Neural cell (in vitro differentiated cells): ENCODE measurements around the gene TRAPPC1. TPM values are rescaled to one million over a fixed set of nuclear protein-coding genes. Genes with fewer than 3 reads are reported as not detected.

Experiments used
- H2AFZ ChIP-seq: fragments of 200-600, 300-800 bp; sonication (generic), shearing (Covaris generic); 2 replicates; pipeline ENCODE4 v1.6.0; 2014; ENCODE audit warnings: low read depth, mild to moderate bottlenecking, antibody characterized with exemption, low read length, moderate library complexity
- H3F3A ChIP-seq: fragments of 200-600 bp; shearing (Covaris generic); 2 replicates; pipeline ENCODE4 v1.6.1; 2016; ENCODE audit warnings: mild to moderate bottlenecking, moderate library complexity, mixed read lengths, antibody characterized with exemption, low read length; ENCODE audit not compliant: insufficient read depth, poor library complexity, severe bottlenecking
- H3K27ac ChIP-seq: fragments of 200-600, 300-800 bp; sonication (generic), shearing (Covaris generic); 2 replicates; pipeline ENCODE4 v1.5.1; 2014; ENCODE audit warnings: mild to moderate bottlenecking, low read length, moderate library complexity
- H3K27me3 ChIP-seq: fragments of 300-800, 200-600 bp; sonication (generic), shearing (Covaris generic); 2 replicates; pipeline ENCODE4 v1.6.0; 2014; ENCODE audit warnings: mild to moderate bottlenecking, low read depth, low read length, moderate library complexity; ENCODE audit not compliant: insufficient read depth
- H3K36me3 ChIP-seq: fragments of 300-800, 200-600 bp; sonication (generic), shearing (Covaris generic); 2 replicates; pipeline ENCODE4 v1.5.1; 2014; ENCODE audit warnings: mild to moderate bottlenecking, antibody characterized with exemption, low read length, moderate library complexity; ENCODE audit not compliant: insufficient read depth
- H3K4me2 ChIP-seq: fragments of 300-800, 200-600 bp; sonication (generic), shearing (Covaris generic); 2 replicates; pipeline ENCODE4 v1.6.0; 2014; ENCODE audit warnings: mild to moderate bottlenecking, low read length
- H3K4me3 ChIP-seq: fragments of 300-800, 200-600 bp; sonication (generic), shearing (Covaris generic); 2 replicates; pipeline ENCODE4 v1.5.1; 2014; ENCODE audit warnings: mild to moderate bottlenecking, low read length, moderate library complexity
- H3K79me2 ChIP-seq: fragments of 200-600 bp; shearing (Covaris generic); replicated peaks from 2 replicates; pipeline ENCODE4 v1.6.0; 2014; ENCODE audit warnings: mild to moderate bottlenecking, low read length, moderate library complexity; ENCODE audit not compliant: insufficient read depth
- H3K9ac ChIP-seq: fragments of 300-800, 200-600 bp; sonication (generic), shearing (Covaris generic); 2 replicates; pipeline ENCODE4 v1.6.1; 2016; ENCODE audit warnings: mild to moderate bottlenecking, low read length, mixed read lengths
- H3K9me2 ChIP-seq: fragments of 200-600 bp; shearing (Covaris generic); 2 replicates; pipeline ENCODE4 v1.6.1; 2016; ENCODE audit warnings: mild to moderate bottlenecking, low read length, mixed read lengths; ENCODE audit not compliant: insufficient read depth
- H3K9me3 ChIP-seq: fragments of 200-600, 300-800 bp; sonication (generic), shearing (Covaris generic); 2 replicates; pipeline ENCODE4 v1.6.1; 2016; ENCODE audit warnings: mild to moderate bottlenecking, mixed run types, low read length, moderate library complexity, mixed read lengths
- H4K20me1 ChIP-seq: fragments of 200-600 bp; shearing (Covaris generic); 2 replicates; pipeline ENCODE4 v1.6.1; 2016; ENCODE audit warnings: mild to moderate bottlenecking, mixed run types; ENCODE audit not compliant: insufficient read depth
- EP300 ChIP-seq: fragments of 450-650 bp; conservative IDR thresholded peaks from 2 replicates; pipeline ENCODE4 v1.6.1; 2014; ENCODE audit warnings: antibody characterized with exemption, mild to moderate bottlenecking, moderate library complexity; ENCODE audit not compliant: poor library complexity, severe bottlenecking
- EZH2 ChIP-seq: fragments of 200-600, 300-800 bp; shearing (Covaris generic), sonication (generic); IDR thresholded peaks from 2 replicates; pipeline ENCODE4 v1.6.1; 2014; ENCODE audit warnings: antibody characterized with exemption, low read length, borderline replicate concordance, mild to moderate bottlenecking; ENCODE audit not compliant: insufficient read depth, poor library complexity, severe bottlenecking
- MXI1 ChIP-seq: fragments of 450-650 bp; conservative IDR thresholded peaks from 2 replicates; pipeline ENCODE4 v1.6.1; 2014; ENCODE audit warnings: antibody characterized with exemption, mild to moderate bottlenecking; ENCODE audit not compliant: poor library complexity, severe bottlenecking
- POLR2AphosphoS5 ChIP-seq: IDR thresholded peaks from 2 replicates; pipeline ENCODE4 v1.6.1; 2012
- RAD21 ChIP-seq: fragments of 450-650 bp; conservative IDR thresholded peaks from 2 replicates; pipeline ENCODE4 v1.6.1; 2014; ENCODE audit warnings: antibody characterized with exemption, mild to moderate bottlenecking, moderate library complexity
- SMC3 ChIP-seq: fragments of 450-650 bp; conservative IDR thresholded peaks from 2 replicates; pipeline ENCODE4 v1.6.1; 2014; ENCODE audit warnings: antibody characterized with exemption, mild to moderate bottlenecking, moderate library complexity; ENCODE audit not compliant: poor library complexity
- TAF1 ChIP-seq: IDR thresholded peaks from 2 replicates; pipeline ENCODE4 v1.6.1; 2012; ENCODE audit warnings: low read depth
- polyA plus RNA-seq: library from polyadenylated mRNA; depleted of rRNA; stranded (reverse); fragments of >200 nt; gene quantifications from 2 replicates; pipeline ENCODE4 v1.2.3, GENCODE V29; 2014
- TF ChIP-seq, protein P1 (sequence below): fragments of 450-650 bp; IDR thresholded peaks from 2 replicates; pipeline ENCODE4 v1.5.1; 2014; ENCODE audit warnings: antibody characterized with exemption, mild to moderate bottlenecking, moderate library complexity; ENCODE audit not compliant: poor library complexity, severe bottlenecking
- TF ChIP-seq, protein P2 (sequence below): IDR thresholded peaks from 2 replicates; pipeline ENCODE4 v1.6.1; 2012; ENCODE audit warnings: borderline replicate concordance

The TRAPPC1 gene
- polyA plus RNA-seq, 1 donor from 2014 or later, result 34.0 TPM

DNA sequence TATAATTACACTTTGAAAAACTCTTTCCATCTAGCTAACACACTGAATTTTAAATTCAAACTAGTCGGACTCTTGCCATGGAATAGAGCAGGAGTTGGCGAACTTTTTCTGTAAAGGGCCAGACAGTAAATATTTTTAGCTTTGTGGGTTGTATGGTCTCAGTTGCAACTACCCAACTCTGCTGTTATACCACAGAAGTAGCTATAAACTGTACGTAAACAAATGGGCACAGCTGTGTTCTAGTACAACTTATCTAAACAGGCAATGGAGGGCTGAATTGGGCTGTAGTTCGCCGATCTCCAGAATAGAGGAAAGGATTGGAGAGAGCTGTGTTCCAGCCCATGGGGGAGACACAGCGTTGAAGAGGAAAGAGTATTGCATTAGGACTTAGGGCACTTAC, 9.0 kb upstream of the TRAPPC1 start:
- Histone ChIP-seq H3K4me2 (no peak overlapping the region), H2AFZ (no peak overlapping the region), H3K4me3 (no peak overlapping the region)

DNA sequence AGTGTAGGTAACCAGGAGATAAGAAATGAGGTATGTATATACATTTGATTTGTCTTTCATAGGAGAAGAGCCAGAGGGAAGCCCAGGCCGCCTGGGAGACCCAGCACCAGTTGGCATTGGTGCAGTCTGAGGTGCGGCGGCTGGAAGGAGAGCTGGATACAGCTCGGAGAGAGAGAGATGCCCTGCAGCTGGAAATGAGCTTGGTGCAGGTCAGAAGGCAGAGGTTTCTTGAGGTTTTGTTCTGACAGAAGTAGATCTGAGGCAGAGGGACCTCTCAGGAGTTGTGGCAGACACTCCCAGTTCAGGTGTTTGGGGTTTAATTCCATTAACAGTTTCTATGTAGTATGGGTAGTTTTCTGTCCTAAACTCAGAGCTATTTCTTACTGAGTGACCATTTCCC, 8.3 kb upstream of the TRAPPC1 start:
- Histone ChIP-seq H3K4me3 (no peak overlapping the region), H4K20me1 (no peaks in the 10 kb centered on the region), H2AFZ (no peak overlapping the region), H3K9me2 (no peaks in the 10 kb centered on the region), H3K27ac (no peak overlapping the region), H3K9me3 (no peaks in the 10 kb centered on the region), H3K4me2 (no peak overlapping the region), H3F3A (no peaks in the 10 kb centered on the region), H3K9ac (no peak overlapping the region), H3K36me3 (peaks cover 13% of the 10 kb centered on the region), H3K27me3 (no peaks in the 10 kb centered on the region), H3K79me2 (no peaks in the 10 kb centered on the region)
- no peak for TF ChIP-seq MXI1
- TF ChIP-seq EP300, result no peak
- no peak for TF ChIP-seq POLR2AphosphoS5
- no peak for TF ChIP-seq RAD21
- TF ChIP-seq, protein P1, sequence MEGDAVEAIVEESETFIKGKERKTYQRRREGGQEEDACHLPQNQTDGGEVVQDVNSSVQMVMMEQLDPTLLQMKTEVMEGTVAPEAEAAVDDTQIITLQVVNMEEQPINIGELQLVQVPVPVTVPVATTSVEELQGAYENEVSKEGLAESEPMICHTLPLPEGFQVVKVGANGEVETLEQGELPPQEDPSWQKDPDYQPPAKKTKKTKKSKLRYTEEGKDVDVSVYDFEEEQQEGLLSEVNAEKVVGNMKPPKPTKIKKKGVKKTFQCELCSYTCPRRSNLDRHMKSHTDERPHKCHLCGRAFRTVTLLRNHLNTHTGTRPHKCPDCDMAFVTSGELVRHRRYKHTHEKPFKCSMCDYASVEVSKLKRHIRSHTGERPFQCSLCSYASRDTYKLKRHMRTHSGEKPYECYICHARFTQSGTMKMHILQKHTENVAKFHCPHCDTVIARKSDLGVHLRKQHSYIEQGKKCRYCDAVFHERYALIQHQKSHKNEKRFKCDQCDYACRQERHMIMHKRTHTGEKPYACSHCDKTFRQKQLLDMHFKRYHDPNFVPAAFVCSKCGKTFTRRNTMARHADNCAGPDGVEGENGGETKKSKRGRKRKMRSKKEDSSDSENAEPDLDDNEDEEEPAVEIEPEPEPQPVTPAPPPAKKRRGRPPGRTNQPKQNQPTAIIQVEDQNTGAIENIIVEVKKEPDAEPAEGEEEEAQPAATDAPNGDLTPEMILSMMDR, result no peak
- TF ChIP-seq TAF1, result no peak
- TF ChIP-seq EZH2, result no peak
- no peak for TF ChIP-seq SMC3
- TF ChIP-seq, protein P2, sequence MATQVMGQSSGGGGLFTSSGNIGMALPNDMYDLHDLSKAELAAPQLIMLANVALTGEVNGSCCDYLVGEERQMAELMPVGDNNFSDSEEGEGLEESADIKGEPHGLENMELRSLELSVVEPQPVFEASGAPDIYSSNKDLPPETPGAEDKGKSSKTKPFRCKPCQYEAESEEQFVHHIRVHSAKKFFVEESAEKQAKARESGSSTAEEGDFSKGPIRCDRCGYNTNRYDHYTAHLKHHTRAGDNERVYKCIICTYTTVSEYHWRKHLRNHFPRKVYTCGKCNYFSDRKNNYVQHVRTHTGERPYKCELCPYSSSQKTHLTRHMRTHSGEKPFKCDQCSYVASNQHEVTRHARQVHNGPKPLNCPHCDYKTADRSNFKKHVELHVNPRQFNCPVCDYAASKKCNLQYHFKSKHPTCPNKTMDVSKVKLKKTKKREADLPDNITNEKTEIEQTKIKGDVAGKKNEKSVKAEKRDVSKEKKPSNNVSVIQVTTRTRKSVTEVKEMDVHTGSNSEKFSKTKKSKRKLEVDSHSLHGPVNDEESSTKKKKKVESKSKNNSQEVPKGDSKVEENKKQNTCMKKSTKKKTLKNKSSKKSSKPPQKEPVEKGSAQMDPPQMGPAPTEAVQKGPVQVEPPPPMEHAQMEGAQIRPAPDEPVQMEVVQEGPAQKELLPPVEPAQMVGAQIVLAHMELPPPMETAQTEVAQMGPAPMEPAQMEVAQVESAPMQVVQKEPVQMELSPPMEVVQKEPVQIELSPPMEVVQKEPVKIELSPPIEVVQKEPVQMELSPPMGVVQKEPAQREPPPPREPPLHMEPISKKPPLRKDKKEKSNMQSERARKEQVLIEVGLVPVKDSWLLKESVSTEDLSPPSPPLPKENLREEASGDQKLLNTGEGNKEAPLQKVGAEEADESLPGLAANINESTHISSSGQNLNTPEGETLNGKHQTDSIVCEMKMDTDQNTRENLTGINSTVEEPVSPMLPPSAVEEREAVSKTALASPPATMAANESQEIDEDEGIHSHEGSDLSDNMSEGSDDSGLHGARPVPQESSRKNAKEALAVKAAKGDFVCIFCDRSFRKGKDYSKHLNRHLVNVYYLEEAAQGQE, result no peak

More for the DNA sequence above, 9.0 kb upstream of the TRAPPC1 start:
- Histone ChIP-seq H3K9me2 (no peaks in the 10 kb centered on the region), H3K79me2 (no peaks in the 10 kb centered on the region), H3K27me3 (no peaks in the 10 kb centered on the region), H3K36me3 (peaks cover 13% of the 10 kb centered on the region), H4K20me1 (no peaks in the 10 kb centered on the region), H3K9me3 (no peaks in the 10 kb centered on the region), H3K27ac (no peak overlapping the region), H3F3A (no peaks in the 10 kb centered on the region), H3K9ac (no peak overlapping the region)
- TF ChIP-seq, protein P2, result no peak
- TF ChIP-seq POLR2AphosphoS5, result no peak
- TF ChIP-seq EP300, result no peak
- no peak for TF ChIP-seq RAD21
- no peak for TF ChIP-seq SMC3
- TF ChIP-seq, protein P1, result no peak
- TF ChIP-seq MXI1, result no peak
- TF ChIP-seq EZH2, result no peak
- no peak for TF ChIP-seq TAF1
